Prostate gland (tissue), 2 donors: ENCODE data around the gene MAP10.

Source experiments
- CTCF ChIP-seq, 4 experiments: fragments of 200-600 bp in 2 of 4; fragments of 450-650 bp in 2 of 4; sonication (generic) in 2 of 4; IDR thresholded peaks; 1 replicate in 3 of 4; 2 replicates in 1 of 4; pipeline ENCODE4 v1.5.1; 2016 to 2019; ENCODE audit warnings: antibody characterized with exemption in 4 of 4, mild to moderate bottlenecking in 2 of 4, moderate library complexity in 2 of 4
- POLR2A ChIP-seq: fragments of 450-650 bp; IDR thresholded peaks from one replicate; pipeline ENCODE4 v1.6.1; 2016; ENCODE audit warnings: antibody characterized with exemption, mild to moderate bottlenecking
- POLR2AphosphoS5 ChIP-seq: sonication (generic); formaldehyde crosslinking; IDR thresholded peaks from one replicate; pipeline ENCODE4 v1.6.1; 2017; ENCODE audit warnings: antibody characterized with exemption

GRCh38 chr1:232806186-232806510 is 932 bp downstream of the MAP10 start:
- TF ChIP-seq CTCF (IDR thresholded peaks at IDR 0.05): no peak
- TF ChIP-seq POLR2A: no peak
- TF ChIP-seq POLR2AphosphoS5: no peak
